MV-4-11 (cell line): Measurements from ENCODE around the gene MAGI2.
"Not testable (repeated sequence)": the region's sequence is repeated elsewhere in the genome, so short reads cannot be mapped to it uniquely, and the experiment has no call there.

Source experiments
- DNase-seq: peaks from one replicate; lab custom pipeline; 2025; lab: John Stamatoyannopoulos, UW

MAGI2 gene

GRCh38 chr7:78024591-78024990 is 1428.9 kb downstream of the MAGI2 start:
- no peak for DNase-seq

DNA sequence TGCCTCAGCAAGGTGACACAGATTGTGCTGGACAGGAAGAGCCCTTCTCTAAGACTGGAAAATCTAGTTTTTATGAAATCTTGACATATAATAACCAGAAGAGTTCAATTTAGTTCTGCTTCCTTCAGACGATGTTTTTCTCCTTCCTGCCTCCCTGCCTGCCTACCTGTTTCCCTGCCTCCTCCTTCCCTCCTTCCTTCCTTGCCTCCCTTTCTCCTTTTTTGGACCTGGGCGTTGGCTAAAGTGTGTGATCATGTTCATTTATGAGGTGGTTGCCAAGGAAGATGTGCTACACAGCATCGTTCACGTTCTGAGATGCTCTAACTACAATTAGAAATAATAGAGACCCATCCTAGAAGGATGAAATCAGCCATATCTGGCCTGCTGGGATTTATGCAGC is 1430.3 kb downstream of the MAGI2 start:
- DNase-seq: no peak

DNA sequence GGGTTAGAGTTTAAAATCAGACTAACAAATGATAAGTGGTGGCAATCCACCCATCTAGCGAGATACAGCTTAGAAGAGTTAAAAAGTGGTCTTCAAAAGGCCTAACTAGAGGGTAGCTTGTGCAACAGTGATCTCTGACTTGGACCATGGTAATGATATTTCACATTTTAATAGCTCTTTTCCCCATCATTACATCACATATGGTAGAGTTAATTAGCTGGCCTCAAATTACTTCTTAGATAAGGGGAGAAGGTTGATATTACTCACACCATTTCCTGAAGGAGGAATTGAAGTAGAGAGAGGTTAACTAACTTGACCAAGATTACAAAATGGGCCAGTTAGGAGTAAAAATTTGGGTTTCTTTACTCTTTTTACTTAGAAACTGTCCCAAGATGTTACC is 1431.3 kb downstream of the MAGI2 start:
- DNase-seq: no peak

- peak; percentile 55 for DNase-seq
Observed at GRCh38 chr7:78020874-78021249, 1432.6 kb downstream of the MAGI2 start.

GRCh38 chr7:78020136-78020873 is 1433.2 kb downstream of the MAGI2 start:
- DNase-seq: peak; percentile 65

DNA sequence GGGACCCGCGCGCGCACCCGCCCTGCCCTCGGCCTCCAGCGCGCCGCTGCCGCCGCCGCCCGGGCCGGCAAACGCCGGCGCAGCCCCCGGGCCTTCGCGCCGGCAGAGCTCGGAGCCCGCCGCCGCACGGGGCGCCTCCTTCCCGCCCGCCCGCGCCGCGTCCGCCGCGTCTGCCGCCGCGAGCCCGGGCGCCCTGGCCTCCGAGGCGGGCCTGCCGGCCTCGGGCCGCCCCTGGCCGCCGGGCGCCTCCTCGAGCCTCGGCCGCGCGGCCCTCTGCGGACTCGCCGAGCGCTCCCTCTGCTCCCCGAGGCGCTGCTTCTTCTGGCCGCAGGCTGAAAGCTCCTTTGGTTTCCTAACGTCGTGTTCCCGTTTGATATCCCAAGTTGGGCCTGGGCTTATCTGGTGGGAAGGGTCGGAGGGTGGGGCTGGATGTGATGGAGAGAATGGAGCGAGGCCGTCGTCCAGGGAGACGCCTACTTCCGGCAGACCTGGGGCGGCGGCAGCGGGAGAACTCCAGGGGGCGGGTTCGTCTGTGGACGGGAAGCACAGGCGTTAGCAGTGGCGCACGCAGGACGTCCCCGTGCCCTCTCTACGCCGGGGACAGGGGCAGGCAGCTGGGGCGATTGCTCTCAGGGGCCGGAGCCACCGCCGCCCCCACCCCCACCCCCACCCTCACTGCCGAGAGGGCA is 1433.9 kb downstream of the MAGI2 start:
- DNase-seq: peak; percentile 63

GRCh38 chr7:78018641-78019446 is 1434.6 kb downstream of the MAGI2 start:
- DNase-seq: no peak

DNA sequence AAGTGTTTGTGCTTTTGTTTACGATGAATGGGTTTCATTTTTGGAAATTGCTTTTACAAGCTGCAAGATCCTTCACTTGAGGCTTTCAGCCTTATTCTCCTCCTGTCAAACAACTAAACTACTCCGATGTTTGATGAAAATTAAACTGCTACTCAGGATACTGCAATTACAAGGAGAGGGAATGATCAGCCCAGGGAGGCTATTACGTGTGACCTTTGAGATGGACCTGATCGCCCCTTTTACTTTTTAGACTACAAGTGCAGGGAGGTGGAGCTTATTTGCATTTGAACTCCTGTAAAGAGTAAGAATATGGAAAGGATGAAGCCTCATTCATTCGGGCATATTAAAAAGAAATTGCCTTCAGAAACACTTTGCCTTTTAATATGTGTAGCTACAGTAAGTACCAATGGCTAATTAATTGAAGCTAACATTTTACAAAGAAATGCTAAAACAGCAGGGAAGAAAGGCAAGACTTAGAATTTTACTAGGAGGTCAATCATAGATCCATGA is 1435.8 kb downstream of the MAGI2 start:
- DNase-seq: no peak

GRCh38 chr7:78015574-78016260 is 1437.8 kb downstream of the MAGI2 start:
- no peak for DNase-seq

DNA sequence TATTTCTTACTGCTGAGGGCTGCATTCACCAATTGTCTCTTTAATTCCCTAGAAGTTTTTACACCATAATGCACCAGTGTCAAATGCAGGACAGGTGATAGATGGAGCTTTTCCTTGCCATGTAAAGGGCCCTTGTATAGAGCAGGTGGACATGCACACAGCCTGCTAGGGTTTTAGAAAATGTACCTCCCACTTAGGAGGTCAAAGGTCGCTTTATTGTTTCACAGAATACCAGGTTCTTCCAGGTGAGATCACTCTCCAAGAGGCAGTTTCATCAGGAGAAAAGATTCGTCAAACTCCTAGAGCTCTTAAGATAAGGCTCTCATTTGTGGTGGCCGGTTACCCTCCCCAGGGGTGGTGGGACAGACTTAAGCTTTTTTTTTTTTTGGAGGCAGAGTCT is 1439.1 kb downstream of the MAGI2 start:
- DNase-seq: no peak

DNA sequence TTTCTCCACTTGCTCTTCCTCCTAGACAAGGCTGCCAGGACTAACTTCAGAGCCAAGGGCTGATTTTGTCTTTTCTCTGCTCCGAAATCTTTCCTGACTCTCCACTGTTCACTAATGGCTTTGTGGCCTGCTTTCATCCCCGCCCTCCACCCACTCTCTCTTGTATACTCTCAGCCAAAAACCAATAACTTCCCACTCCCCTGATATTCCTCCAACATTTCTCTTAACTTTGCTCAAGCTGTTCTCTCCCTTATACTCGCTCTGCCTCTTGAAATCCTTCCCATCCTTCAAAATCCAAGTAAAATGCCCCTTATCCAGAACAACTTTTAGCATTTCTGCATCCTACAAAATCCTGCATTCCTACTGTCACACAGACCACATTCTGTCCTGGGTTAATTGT is 1440.1 kb downstream of the MAGI2 start:
- no peak for DNase-seq

- no peak for DNase-seq
Observed at GRCh38 chr7:78011642-78012041, 1441.8 kb downstream of the MAGI2 start.

DNA sequence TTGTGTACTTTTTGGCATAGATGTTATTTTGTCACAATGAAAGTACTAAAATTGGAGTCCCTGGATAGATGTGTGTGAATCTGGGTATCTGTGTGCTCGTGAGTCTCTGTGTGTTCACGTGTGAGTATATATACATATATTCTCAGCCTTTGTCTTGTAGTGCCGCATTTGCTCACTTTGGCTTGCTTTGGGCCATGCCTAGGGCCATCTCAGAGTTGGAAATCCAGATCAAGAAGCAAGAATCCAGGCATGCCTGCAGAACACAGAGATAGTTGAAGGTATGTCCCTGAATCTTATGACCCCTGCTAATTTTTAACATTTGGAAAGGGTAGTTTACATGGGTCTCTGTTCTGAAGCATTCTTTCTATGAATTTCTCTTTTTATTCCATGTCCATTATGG is 1446.2 kb downstream of the MAGI2 start:
- no peak for DNase-seq

- no peak for DNase-seq
Observed at GRCh38 chr7:78006063-78006755, 1447.3 kb downstream of the MAGI2 start.

DNA sequence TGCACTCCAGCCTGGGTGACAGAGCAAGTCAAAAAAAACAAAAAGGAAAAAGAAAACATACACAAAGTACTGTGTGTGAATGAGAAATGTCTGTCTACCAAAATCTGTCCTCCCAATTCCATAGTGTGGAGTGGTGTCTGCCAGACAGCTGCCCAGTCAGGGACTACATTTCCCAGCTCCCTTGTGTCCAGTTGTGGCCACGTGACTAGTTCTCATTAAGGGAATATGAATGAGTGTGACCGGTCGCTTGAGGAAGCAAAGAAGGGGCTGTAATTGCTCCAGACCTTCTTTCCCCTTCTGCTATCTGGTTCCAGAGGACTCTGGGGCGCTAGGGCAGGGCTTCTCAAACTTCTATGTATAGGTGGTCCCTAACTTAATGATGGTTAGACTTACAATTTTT is 1450.8 kb downstream of the MAGI2 start:
- DNase-seq: no peak

- DNase-seq: no peak
Observed at GRCh38 chr7:78002021-78002420, 1451.4 kb downstream of the MAGI2 start.

GRCh38 chr7:77999168-77999567 is 1454.3 kb downstream of the MAGI2 start:
- DNase-seq: not testable (repeated sequence)

DNA sequence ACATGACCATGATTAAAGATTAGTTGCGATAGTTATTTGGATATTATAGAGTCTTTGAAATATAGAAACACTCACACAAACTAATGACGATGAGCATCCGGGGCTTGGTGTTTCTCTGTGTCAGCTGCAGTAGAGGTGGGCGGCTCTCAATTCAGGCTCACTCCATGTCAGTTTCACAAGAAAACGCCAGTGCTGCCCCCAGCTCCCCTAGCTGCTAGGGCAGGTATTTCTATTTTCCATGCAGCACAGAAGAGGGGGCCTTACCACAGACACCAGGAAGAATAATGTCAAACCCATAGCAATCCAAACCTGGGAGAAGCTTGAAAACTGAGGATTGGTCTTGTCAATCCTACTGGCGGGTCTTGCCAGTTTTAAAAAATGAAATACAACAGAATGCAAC is 1457.8 kb downstream of the MAGI2 start:
- no peak for DNase-seq

- DNase-seq: no peak
Observed at GRCh38 chr7:77993838-77994237, 1459.6 kb downstream of the MAGI2 start.

- DNase-seq: no peak
Observed at GRCh38 chr7:77991656-77992055, 1461.8 kb downstream of the MAGI2 start.

DNA sequence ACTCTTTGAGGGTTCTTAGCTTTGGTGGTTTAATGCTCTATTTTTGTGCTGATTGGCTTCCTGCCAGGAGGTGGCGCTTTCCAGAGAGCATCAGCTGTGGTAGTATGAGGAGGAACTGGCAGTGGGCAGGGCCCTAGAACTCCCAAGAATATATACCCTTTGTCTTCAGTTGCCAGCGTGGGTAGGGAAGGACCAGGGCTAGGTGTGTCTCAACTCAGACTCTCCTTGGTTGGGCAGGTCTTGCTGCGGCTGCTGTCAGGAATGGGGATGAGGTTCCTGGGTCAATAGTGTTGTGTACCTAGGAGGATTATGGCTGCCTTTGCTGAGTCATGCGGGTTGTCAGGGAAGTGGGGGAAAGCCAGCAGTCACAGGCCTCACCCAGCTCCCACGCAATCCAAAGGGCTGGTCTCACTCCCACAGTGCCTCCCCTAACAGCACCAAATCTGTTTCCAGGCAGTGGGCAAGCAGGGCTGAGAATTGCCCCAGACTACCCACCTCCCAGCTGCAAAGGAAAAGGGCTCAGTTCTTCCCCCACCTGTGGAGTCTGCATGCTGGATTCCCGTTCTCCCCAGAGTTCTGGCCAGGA is 1463.4 kb downstream of the MAGI2 start:
- DNase-seq: peak; percentile 63
